HG03095 (cell line): ENCODE results near the gene NNAT.

Experiments
- ATAC-seq: cut with Tn5 transposase; IDR thresholded peaks from one replicate; pipeline ENCODE4 v1.9.1; 2021; ENCODE audit warnings: moderate library complexity; ENCODE audit not compliant: unreplicated experiment

NNAT gene

GRCh38 chr20:37523012-37523391 is 2.0 kb downstream of the NNAT start:
- ATAC-seq: no peak

GRCh38 chr20:37523911-37524700 is 3.1 kb downstream of the NNAT start:
- ATAC-seq: no peak

DNA sequence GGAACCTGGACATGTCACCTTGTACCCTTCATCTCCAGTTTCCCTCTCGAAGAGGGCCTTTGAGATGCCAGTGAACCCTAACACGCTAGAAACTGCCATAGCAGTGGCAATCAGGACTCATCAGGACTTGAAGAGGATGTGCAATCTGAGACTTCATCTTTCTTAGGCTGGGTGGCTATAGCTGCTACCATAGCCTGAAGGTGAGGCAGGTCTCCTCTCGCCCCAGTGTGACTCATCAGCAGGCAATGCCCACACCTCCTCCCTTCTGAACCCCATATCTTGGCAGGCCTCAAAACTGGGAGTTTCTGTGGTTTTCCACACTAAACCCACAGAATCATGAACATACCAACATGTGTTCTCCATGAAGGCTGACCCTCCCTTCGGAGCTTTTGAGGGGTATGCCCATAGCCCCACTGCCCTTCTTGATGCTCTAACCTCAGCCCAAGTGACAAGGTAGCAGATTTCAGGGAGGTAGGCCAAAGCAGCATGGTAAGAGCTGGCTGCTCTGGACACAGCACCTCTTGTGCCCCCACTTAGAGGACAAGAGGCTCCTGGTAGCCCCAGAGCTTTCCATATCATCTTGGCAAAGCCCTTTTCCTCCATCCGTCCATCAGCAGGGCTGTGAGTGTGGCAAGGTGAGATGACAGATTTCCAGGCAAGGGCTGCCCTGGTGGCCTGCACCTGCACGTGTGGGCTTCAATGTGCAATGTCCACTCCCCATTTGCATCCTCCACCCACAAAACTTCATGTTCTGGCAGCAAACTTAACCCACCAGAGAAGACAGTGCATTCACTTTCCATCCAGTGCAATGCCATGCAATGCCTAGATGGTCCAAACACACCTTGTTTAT is 4.0 kb downstream of the NNAT start:
- ATAC-seq: no peak

- ATAC-seq: no peak
Measured at GRCh38 chr20:37525810-37526209, 4.8 kb downstream of the NNAT start.

DNA sequence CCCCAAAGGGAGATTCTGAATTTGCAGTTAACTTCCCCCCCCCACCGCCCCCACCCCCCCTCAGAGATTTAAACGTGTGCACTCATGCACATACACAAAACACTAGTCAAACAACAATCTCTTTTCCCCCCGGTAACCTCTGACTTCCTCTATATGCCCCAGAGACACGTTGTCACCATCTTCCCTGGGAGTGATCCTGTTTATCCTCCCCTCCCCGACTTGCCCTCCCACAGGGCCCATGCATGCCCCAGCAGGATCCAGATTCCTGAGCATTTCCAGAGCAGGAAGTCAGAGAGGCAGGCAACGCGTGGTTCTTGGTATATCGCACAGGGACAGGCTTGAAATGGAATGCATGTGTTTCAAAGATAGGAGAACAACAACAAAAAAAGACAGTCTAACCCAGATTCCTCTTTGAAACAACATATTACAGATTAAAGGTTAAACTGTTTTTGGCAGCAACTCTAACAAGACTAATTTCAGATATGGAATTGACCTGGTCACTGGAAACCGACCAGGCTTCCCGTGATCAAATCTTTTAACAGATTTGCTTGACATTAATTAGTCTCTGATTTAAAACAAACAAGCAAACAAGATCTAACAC is 5.3 kb downstream of the NNAT start:
- ATAC-seq: no peak

DNA sequence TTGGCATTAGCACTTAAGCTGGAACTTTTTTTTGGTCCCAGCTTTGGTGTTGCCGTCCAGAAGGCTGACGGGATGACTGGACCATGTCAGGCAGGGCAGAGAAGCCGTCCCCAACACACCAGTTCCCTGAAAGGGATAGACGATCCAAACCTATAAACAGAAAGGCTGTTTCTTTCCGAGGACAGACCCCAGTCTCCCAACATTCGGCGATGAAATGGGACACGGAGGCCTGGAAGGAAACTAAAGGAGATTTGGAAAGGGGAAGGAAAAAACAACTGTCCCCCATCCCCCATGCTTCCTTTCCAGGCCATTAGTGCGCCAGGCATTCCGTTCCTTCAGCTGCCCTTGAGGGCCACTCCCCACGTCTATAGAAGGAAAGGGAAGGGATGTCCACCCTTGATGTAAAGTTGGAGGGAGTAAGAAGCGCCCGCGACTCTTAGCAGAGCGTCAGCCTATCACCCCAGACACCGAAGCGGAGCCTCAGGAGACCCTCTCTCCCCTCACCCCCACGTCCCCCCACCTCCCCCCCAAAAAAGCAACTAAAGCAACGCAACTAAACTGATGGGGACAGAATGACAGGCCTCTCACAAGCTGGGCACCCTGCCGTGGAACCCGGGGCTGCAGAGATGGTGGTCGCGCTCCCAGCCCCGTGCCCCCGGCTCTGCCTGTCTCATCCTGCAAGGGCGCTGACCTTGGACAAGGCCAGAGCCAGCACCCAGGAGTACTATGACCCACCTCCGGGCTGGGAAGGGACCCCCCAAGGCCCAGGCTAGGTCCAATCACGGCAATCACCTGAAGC is 6.0 kb downstream of the NNAT start:
- peak; percentile 4 for ATAC-seq

GRCh38 chr20:37527638-37528445 is 6.8 kb downstream of the NNAT start, which contains the start of gene BLCAP:
BLCAP (minus strand) TSS chr20:37527876; CDS start chr20:37519174, 8,702 bp downstream.
- ATAC-seq: peak; percentile 76

DNA sequence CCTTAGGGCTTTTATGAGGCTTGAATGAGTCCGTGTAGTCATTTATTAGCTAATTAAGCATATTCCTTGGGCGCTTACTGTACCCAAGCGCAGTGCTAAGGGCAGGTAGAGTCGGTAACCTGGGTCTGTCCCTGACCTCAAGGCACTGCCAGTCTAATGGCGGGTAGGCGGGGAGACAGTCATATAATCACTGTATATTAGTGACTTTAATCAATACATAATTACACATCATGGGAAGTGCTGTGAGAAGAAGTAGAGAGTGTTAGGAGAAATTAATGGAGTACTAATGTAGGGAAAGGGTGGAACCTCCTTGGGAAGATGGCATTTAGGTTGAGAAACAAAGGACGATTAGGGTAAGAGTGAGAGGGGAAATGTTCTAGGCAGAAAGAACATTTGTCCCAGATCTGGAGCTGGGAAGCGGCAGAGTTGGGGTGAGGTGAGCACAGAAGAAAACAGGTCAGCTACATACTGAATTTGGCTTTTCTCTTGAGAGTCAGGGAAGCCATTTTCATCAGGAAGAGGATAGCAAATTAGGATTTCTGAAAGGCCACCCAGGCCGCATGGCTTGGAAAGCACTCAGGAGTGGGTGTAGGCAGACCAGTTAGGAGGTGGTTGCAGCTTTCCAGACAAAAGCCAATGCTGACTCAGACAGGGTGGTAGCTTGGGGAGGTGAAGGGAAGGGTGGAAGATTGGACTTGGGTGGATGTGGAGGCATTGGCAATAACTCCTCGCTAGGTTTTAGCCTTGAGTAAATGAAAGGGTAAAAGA is 7.6 kb downstream of the NNAT start:
- ATAC-seq: no peak

DNA sequence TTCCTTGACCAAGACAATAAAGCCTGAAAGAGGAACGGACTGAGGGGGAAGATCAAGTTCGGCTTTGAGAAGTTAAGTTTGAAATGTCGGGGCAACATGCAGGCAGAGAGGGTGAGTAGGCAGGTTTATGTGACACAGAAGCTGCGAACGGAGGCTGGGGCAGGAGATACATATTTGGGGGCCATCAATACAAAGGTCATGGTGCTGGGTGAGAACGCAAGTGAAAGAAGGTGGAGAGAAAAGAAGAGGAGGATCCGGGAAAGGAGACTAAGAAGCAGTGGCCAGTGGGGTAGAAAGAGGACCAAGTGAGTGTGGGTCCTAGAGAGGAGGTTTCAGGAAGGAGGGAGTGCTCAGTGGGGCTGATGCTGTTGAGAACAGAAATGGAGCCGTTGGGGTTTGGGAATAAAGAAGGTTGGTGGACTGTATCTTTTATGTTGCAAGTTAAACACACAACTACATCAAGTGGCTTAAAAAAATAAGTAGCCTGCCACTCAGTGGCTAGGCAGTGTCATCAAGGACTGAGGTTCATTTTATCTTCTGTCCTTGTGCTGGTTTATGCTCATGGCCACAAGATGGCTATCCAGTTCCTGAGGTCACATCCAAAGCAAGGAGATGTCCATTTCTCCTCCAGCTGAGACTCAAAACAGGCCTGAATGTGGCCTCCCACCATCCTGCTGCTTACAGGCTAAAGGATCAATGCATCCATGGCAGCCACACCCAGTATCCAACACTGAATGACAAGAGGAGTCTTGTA is 8.3 kb downstream of the NNAT start:
- no peak for ATAC-seq

GRCh38 chr20:37529968-37530600 is 9.0 kb downstream of the NNAT start:
- no peak for ATAC-seq

GRCh38 chr20:37530696-37531095 is 9.6 kb downstream of the NNAT start:
- no peak for ATAC-seq

DNA sequence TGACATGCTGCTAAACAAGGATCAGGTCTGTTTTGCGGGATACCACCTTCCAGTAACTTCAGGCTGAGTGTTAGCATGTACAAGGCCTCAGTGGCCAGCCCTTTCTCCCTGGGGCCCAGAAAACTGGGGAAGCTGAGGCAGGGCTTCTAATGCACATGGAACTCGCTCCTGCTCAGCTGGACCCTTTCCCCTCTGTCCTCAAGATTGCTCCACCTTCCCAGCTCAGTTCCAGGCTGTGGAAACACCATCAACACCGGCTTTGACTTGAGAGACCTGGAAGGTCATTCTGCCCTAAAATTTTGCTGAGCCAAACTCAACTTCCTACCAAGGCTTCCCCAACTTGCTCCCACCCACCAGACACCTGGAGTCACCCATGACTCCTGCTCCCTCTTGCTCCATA is 10.8 kb downstream of the NNAT start:
- ATAC-seq: no peak

- no peak for ATAC-seq
Measured at GRCh38 chr20:37533154-37533715, 12.2 kb downstream of the NNAT start.

DNA sequence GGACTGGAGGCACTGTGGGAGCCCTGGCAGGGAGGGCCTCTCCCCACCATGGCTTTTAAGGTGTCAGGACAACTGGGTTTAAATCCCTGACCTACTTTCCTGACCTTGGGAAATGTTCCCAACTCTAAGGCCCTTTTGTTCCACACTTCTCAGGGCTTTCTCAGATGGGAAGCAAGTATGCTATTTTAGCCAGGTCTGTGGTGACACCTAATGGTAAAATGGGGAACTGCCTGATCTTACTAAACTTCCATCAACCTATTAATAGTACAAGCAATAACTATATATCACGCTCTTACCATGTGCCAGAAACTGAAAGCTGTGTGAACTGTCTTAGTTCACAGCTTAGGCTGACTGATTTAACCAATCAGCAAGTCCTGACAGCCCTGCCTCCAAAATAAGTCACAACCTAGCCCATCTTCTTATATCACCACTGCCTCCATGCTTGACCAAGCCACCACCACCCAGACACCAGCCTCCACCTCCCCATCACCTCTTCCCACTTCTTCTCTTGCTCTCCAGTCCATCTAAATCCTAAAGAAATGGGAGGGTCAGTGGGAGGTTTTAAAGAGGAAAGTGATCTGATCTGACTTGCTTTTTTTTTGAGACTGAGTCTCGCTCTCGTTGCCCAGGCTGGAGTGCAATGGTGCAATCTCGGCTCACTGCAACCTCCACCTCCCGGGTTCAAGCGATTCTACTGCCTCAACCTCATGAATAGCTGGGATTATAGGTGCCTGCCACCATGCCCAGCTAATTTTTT is 13.5 kb downstream of the NNAT start:
- ATAC-seq: peak; percentile 69

- ATAC-seq: no peak
Measured at GRCh38 chr20:37535443-37536132, 14.5 kb downstream of the NNAT start.

GRCh38 chr20:37537505-37537904 is 16.5 kb downstream of the NNAT start:
- no peak for ATAC-seq
